ENCODE data around the gene PRR16.
A peak's percentile ranks its signal among the peaks of the same experiment; 100 is the strongest.
"Not testable (repeated sequence)": the region's sequence is repeated elsewhere in the genome, so short reads cannot be mapped to it uniquely, and the experiment has no call there.

Gene PRR16

DNA sequence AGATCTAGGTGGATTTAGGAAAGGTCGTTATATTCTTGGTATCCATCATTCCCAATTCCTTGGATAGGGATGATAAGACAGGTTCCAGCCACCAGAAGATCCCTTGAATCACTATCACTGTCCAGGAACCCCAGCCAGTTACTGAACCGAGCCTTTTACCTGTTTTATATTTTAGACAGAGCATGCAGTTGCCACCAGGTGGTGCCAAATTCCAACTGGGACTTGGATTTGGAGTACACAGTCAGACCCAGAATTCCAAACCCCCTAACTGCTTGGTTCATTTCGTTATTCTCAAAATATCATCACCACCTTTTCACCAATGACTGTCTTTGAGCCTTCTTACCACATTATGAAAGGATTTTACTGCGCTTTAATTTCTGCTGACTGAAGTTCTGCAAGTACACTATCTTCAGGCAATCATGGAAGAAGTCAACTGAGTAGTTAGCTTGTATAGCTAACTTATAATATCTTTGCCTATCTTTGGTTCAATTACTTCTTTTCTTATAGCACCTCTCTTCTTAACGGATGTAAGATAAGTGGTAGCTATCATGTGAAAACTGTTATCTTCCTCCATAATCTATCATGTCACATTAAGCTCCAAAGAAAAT, 191.8 kb downstream of the PRR16 start:
- DNase-seq (ENCODE audit: low spot score), result peak; percentile 13

DNA sequence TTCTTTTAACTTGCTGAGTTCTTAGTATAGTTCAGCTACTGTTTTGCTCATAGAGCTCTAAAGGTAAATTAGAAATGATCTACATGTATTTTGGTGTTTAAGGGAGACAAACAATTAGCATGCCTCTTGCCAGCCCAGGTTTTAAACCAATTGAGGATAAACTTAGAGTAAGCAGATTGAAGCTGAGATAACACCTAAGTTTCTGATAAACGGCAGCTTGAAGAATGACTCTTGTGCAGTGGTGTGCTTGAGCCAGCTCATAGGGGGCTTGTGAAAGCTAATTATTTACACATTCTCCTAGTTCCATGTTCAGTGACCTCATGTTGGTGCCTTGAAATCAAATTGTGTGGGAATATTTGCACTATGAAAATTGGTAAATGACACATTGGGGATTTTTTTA, 193.0 kb downstream of the PRR16 start:
- DNase-seq (ENCODE audit: low spot score), result peak; percentile 22

DNA sequence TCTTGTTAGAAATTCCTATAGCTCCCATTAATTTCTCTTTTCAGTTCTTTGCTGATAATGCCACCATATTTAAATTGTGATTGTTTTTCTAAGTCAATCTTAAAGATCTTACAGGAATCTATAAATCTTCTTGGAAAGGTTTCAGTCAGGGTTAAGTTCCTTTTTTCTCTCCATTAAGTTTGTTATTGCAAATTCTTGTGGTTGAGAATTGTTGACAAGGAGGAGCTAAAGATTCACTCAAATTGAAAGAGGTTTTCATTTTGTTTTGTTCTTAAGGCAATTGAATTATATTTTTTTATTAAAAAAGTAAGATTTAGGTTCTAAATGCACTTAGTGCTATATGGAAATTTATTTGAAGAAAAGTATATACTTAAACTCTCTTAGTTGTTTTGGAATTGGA, 213.4 kb downstream of the PRR16 start:
- no peak for DNase-seq (ENCODE audit: low spot score)

DNA sequence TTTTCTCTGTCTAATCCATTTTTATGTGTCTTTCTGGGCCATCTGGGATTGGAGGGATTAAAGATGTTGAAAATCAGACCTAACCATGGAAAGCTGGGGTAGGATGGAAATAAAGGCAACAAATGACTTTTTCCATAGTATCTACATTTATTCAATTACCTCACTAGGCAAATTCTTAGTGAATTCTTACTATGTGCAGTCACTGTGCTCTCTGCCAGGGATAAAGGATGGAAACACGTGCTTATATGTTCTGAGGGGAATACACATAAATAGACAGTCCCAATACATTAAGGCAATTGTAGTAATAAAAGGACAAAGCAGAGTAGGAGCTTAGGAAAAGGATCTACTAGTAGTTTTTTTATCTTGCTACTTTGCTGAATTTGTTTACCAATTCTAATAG, 214.2 kb downstream of the PRR16 start:
- no peak for DNase-seq (ENCODE audit: low spot score)

DNA sequence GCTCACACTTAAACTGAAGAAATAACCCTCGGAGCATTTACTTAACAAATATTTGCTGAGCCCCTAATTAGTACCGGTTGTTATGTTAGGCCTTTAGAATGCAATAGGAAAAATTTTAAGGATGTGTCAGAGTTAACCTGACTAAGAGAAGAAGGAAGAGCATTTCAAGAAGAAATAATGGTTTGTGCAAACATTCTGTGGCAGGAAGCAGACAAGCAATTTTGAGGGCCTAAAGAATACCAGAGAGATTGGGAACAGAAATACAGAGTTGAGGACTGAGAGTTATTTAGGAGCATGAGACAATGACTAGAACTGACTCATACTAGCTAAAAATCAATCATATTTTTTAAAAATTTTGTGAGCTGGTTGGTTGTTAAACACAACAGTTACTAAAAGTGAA, 218.8 kb downstream of the PRR16 start:
- DNase-seq (ENCODE audit: low spot score), result no peak

DNA sequence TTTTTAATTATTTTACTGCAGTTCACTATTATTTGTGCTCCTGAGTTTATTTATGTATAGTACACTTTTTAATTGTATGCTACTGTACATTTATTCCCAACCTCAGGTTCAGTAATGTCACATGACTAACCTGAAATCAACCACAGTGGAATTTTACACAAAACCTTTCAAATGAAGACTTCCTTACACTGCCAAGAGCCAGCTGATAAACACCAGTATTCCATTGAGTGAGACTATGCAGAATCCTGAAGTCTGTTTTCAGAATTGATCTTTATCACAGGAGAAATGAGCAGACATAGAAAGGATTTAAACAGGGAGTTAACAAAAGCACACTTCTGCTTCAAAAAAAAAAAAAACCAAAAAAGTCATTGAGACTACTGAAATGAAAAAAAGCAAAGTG, 219.5 kb downstream of the PRR16 start:
- no peak for DNase-seq (ENCODE audit: low spot score)

DNA sequence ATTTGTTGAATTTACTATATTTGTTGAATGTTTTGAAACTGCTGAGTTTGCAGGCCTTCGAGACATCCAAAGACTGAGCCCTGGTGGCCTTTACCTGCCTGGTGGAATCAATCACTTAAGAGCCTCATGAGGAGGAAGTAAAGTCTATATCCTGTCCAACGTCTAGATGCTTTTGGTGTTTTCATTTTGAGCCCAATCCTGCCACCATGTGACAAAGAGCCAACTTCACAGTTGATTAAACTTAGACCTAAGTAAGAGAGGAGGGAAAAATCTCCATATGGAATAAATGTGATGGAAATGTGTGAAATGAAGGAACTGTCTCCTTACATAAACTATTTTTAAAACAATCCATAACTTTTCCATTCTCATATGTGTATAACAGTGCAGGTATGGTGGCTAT, 220.1 kb downstream of the PRR16 start:
- DNase-seq (ENCODE audit: low spot score), result peak; percentile 22

DNA sequence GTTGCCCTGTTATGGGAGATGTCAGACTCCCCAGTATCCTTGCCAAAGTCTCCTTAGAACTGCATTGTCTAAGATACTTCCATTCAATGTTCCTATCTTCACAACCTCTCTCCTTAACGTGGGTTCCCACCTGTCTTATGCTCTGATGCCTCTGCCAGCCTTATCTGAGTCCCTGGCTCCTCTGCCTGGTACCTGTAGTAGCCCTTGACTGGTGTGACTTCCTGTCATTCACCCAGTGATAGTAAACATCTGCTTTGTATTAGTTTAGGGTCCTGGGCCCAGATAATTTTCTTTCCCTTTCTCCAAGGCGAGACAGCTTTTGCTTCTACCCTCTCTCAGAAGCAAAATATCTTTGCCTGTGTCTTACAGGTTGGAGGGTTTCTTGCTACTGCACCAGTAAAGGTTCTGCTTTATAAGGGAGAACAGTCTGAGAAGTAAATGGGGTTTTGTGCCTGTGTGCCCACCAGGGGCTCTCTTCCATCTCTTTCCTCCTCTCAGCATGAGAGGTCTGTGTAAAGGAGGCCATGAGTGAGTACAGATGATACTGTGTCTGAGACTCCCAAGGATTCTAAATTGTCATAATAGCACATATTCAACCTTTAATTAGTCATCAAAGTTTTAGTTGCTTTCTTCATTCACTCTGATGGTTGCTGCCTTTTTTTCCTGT, 220.8 kb downstream of the PRR16 start:
- no peak for DNase-seq (ENCODE audit: low spot score)

DNA sequence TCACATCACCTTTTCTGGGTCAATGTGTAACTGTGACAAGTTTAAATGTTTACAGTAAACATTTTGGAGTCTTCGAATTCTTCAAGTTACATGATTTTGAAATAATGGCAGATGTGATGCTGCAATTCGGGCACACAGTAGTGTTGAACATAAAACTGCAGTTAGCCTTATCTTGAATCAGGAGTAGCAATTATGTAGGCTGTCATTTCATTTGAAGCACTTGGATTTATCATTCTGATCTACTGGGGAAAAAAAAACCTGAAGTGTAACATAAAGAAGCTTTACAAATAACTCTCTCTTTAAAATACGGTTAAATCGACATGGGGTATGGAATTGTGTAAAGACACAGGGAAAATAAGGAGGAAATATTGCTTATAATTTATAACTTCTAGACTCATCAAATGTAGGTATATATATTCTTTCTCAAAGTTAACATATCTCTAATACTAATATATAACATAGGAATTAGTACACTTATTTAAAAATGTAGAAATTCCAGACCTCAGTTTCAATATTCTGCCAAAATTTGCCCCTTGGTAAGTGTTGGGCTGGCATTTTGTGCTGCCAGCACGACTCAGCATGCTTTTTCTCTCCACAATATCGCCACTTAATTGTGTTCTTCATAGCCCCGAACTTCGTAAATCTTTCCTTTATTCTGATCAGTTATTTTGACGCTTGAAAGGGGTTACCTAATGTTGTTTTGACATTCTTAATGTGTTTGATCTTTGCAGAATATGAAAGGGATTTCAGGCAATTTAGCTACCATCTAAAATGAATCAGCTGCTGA, 226.7 kb downstream of the PRR16 start:
- DNase-seq (ENCODE audit: low spot score), result no peak

DNA sequence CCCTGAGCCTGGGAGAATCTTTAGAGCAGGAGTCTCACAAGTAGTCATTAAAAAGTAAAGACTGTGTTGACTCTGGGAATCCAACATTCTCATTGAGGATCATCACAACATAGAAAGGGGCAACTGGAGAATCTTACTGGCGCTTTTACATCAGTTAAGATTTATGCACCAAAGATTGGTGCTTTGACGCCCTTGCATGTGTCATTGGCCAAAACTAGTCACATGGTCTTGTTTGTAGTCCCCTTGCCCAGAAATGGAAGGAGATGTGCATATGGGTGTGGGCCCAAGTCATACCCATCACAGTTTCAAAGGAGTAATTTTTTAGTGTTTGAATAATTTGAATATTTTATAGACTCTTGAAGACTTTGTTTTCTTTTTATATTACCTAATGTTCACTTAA, 228.2 kb downstream of the PRR16 start:
- DNase-seq (ENCODE audit: low spot score), result no peak

DNA sequence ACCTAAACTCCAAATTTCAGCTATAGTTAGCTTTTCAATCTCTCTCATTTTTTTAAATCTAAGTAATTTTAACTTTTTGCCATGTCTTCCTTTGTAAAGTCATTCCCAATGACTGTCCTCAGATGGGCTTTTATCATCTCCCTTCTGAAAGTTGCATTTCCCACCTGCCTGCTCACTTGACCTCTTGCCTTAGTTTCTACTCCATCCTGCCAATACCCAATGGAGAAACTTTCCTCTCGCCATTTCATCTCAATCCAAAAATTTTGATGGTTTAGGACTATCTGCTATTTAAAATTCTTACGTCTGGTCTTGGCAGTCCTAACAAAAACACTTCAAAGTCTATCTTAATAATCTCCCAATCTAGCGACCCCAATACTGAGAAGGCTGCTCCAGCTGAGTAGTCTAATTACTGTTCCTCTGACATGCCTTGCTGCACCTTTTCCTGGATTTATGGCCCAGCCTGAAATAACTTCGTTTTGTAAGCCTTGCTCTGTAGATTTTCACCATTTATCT, 231.3 kb downstream of the PRR16 start:
- no peak for DNase-seq (ENCODE audit: low spot score)

DNA sequence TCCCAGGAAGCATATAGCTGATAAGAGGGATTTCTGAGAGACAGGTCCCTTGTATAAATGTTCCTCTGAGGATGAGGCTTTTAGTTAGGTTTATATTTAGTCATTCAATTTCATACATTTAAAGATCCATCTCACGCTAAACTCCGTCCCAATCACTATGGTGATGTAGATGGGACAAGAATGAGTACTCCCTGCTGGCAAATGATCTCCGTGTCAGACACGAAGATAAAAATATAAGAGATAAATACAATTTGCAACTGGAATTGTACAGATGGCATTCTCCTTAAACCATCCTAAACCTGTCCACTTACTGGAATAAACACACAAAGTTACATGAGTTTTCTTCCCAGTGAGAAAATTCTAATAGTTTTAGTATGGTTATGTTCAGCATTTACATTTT, 233.0 kb downstream of the PRR16 start:
- no peak for DNase-seq (ENCODE audit: low spot score)

DNA sequence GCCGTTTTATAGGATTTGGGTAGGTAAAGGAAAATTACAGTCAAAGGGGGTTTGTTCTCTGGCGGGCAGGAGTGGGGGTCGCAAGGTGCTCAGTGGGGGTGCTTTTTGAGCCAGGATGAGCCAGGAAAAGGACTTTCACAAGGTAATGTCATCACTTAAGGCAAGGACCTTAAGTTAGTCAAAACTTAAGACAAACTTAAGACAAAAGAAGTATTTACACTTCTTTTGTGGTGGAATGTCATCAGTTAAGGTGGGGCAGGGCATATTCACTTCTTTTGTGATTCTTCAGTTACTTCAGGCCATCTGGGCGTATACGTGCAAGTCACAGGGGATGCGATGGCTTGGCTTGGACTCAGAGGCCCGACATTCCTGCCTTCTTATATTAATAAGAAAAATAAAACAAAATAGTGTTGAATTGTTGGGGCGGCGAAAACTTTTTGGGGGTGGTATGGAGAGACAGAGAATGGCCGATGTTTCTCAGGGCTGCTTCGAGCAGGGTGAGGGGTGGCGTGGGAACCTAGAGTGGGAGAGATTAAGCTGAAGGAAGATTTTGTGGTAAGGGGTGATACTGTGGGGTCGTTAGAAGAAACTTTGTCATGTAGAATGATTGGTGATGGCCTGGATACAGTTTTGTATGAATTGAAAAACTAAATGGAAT, 233.7 kb downstream of the PRR16 start:
- not testable (repeated sequence) for DNase-seq (ENCODE audit: low spot score)

DNA sequence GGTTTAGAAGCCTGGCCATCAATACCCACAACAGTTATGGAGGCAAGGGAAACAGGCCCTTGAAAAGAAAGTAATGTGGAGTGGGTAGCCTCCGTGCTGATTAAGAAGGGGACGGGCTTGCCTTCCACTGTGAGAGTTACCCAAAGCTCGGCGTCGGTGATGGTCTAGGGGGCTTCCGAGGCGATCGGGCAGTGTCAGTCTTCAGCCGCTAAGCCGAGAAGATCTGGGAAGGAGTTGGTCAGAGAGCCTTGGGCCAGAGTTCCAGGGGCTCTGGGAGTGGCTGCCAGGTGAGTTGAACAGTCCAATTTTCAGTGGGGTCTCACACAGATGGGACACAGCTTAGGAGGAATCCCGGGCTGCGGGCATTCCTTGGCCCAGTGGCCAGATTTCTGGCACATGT, 236.6 kb downstream of the PRR16 start:
- DNase-seq (ENCODE audit: low spot score), result not testable (repeated sequence)

DNA sequence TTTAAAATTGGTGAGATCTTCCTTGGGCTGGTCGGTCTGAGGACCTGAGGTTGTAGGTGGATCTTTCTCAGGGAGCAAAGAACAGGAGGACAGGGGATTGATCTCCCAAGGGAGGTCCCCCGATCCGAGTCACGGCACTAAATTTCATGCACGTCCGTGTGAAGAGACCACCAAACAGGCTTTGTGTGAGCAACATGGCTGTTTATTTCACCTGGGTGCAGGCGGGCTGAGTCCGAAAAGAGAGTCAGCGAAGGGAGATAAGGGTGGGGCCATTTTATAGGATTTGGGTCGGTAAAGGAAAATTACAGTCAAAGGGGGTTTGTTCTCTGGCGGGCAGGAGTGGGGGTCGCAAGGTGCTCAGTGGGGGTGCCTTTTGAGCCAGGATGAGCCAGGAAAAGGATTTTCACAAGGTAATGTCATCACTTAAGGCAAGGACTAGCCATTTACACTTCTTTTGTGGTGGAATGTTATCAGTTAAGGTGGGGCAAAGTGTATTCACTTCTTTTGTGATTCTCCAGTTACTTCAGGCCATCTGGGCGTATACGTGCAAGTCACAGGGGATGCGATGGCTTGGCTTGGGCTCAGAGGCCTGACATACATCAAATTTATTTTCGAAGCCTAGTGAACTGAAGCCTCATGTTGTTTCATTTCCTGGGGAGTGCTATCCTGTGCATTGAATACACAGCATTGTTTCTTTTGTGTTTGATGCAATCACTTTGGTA, 238.9 kb downstream of the PRR16 start:
- DNase-seq (ENCODE audit: low spot score), result not testable (repeated sequence)

DNA sequence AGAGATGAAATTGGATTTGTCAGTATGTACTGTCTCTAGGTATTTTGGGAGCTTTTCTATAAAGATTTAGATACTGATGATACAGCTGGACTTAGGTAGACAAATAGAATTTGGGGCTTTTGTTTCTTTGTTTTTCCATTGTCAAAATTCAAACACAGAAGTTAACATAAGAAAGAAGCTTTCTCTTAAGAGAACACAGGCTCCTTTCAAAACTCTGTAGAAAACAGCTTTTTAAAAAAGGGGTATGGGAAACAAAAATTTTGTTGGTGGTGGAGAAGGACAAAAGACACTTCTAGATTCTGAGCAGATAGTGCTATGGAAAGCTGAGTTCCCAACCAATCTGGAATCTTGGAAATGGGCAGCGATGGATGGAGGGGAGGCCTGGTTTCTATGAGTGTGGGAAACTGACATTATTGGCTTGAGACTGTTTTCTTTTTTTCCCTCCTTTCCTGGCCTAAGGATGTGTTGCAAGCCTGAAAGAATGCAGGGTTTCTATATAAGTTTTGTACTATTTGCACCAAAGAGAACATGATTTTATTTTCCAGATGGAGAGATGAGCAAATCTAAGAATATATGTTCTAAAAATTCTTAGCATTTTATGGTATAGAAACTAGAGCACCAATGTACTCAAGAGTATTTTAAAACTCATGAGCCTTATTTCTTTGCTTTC, 240.0 kb downstream of the PRR16 start:
- no peak for DNase-seq (ENCODE audit: low spot score)

DNA sequence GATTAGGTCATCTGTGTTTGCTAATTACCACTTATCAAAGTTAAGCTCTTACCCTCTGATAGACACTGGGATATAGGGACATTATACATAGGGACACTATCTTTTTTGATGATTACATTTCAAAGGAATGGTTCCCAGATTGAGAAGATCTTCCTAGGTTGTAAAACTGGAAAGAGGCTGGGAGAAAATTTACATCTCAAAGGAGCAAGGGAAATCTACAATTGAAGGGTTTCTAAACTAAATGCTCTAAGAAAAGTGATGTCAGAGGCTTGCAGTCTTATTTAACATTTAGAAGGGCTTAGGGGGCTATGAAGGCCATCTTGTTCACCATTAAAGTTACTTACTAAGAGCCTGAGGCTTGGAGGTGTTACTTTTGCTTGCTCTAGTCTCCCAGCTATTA, 242.8 kb downstream of the PRR16 start:
- no peak for DNase-seq (ENCODE audit: low spot score)

DNA sequence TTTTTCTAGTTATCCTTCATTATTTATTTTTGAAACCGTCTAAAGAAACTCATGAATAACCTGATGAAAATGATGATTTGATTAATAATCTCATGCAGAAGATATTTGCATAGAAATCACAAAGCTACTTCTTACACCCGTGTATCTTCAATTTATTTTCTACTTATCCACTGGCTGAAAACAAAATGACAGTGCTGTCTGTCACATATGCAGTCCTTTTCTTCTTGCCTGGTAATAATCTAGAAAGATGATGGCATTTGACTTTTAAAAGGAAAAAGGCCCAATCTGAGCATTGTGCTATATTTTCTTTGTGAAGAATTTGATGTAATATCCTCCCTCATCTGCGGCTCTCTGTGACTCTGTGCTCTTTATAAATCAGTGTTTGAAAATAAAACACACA, 253.3 kb downstream of the PRR16 start:
- no peak for DNase-seq (ENCODE audit: low spot score)

DNA sequence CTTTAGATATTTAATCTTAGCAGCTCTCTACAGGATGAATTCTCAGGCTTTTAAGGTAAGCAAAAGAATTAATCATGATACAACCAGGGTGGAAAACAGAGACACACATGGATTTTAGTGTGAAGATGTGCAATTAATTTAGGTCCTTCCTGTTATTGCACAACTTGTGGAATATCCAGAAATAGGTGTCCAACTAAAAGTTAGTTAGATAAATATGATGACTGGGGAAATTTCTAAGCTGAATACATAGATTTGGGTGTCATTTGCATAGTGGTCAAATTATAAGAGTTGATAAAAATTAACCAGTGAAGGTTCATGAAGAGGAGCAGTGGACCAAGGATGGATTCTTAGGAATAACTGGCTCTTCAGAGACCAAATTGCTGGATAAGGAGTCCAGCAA, 266.1 kb downstream of the PRR16 start:
- no peak for DNase-seq (ENCODE audit: low spot score)

DNA sequence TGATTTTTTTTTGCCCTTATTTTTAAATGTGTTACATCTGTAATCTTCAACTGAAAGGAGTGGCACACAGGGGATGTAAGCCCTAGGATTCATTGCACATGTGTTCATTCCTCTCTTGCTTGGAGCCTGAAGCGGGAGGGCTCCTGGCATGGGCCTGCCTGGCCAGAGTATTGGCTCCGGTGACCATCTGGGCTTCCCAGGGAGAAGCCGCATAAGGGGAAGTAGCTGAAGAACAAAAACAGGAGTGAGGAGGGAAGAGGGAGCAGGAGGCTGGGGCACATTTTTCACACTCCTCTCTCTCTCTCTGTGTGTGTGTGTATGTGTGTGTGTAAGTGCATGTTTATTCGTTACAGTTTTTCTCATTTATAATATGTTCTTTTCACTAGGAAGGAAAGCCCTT, 269.9 kb downstream of the PRR16 start:
- no peak for DNase-seq (ENCODE audit: low spot score)

DNA sequence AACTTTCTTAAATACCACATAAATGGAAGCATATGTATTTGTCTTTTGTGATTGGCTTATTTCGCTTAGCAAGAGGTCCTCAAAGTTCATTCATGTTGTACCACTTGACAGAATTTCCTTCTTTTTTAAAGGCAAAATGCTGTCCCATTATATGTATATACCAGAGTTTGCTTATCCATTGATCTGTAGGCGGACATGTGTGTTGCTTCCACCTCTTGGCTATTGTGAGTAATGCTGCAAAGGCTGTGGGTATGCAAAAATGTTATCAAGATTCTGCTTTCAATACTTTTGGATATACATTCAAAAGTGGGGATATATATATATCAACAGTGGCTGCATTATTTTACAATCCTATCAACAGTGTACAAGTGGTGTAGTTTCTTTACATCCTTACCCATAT, 271.0 kb downstream of the PRR16 start:
- no peak for DNase-seq (ENCODE audit: low spot score)
